ENCODE measurements around the gene OR52W1. TPM values are rescaled to one million over a fixed set of nuclear protein-coding genes. Genes with fewer than 3 reads are reported as not detected.

Gene OR52W1
- total and polyA plus RNA-seq, 2 donors (not counting 1 experiment from before 2014, with no cell fraction given), result not detected

DNA sequence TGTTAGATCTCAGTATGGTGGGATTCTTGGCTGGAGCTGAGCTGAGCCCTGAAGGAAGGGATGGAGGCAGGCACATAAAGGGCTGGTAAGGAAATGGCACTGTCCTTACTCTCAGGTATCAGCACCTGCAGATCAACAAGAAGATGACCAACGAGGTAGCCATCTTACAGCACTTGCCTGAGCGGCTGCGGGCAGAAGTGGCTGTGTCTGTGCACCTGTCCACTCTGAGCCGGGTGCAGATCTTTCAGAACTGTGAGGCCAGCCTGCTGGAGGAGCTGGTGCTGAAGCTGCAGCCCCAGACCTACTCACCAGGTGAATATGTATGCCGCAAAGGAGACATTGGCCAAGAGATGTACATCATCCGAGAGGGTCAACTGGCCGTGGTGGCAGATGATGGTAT lies 42.3 kb downstream of the OR52W1 start:
- no peak for TF ChIP-seq EZH2 (IDR thresholded peaks at IDR 0.05; ENCODE audit: borderline replicate concordance, insufficient read depth, low read depth, low read length, poor library complexity, severe bottlenecking)
- TF ChIP-seq, protein P1, sequence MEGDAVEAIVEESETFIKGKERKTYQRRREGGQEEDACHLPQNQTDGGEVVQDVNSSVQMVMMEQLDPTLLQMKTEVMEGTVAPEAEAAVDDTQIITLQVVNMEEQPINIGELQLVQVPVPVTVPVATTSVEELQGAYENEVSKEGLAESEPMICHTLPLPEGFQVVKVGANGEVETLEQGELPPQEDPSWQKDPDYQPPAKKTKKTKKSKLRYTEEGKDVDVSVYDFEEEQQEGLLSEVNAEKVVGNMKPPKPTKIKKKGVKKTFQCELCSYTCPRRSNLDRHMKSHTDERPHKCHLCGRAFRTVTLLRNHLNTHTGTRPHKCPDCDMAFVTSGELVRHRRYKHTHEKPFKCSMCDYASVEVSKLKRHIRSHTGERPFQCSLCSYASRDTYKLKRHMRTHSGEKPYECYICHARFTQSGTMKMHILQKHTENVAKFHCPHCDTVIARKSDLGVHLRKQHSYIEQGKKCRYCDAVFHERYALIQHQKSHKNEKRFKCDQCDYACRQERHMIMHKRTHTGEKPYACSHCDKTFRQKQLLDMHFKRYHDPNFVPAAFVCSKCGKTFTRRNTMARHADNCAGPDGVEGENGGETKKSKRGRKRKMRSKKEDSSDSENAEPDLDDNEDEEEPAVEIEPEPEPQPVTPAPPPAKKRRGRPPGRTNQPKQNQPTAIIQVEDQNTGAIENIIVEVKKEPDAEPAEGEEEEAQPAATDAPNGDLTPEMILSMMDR (IDR thresholded peaks at IDR 0.05), result no peak
- H4K20me1 ChIP-seq (ENCODE audit: control insufficient read depth, insufficient read depth, low read length, poor library complexity, severe bottlenecking), result no peaks in the 10 kb centered on the region
- no peak overlapping the region for H3K4me2 ChIP-seq (replicated peaks; ENCODE audit: low read depth, low read length, poor library complexity, severe bottlenecking)
- H3K36me3 ChIP-seq (replicated peaks in 1 of 2; ENCODE audit: control extremely low read depth in 1 of 2, control insufficient read depth in 1 of 2, extremely low read depth in 1 of 2, insufficient read depth in 2 of 2, low read length in 1 of 2), result no peaks in the 10 kb centered on the region
- no peak overlapping the region for H3K9ac ChIP-seq (ENCODE audit: low read length)
- peaks cover 0 to 21% (median 4%) of the 10 kb centered on the region in 4 experiments for H3K27me3 ChIP-seq (replicated peaks in 1 of 4; ENCODE audit: control extremely low read depth in 1 of 4, control insufficient read depth in 3 of 4, insufficient read depth in 4 of 4, low read length in 3 of 4)
- intact Hi-C loops (cut with micrococcal nuclease), result no loop called here
- POLR2A ChIA-PET, result no interaction called here
- WGBS (ENCODE audit: insufficient coverage), result 93% methylated on average over 7 of the region's 7 CpGs
- no peak overlapping the region for H3K27ac ChIP-seq (ENCODE audit: low read length in 2 of 2)
- Mint-ChIP-seq H3K9me3 (ENCODE audit: insufficient read depth) (no peaks in the 10 kb centered on the region), H3K27me3 (peaks cover 35% of the 10 kb centered on the region), H3K27ac (no peak overlapping the region), H3K4me3 (no peak overlapping the region), H3K4me1 (no peaks in the 10 kb centered on the region)
- DNase-seq, result no peak
- no peaks in the 10 kb centered on the region for H3K4me1 ChIP-seq (ENCODE audit: control insufficient read depth in 2 of 2, insufficient read depth in 2 of 2, low read length in 2 of 2)
- no peak overlapping the region for H3K4me3 ChIP-seq (ENCODE audit: control extremely low read depth in 1 of 5, extremely low read depth in 1 of 5, insufficient read depth in 1 of 5, low read depth in 2 of 5, low read length in 4 of 5)
- no peaks in the 10 kb centered on the region for H3K79me2 ChIP-seq (ENCODE audit: control insufficient read depth, insufficient read depth, low read length)
- CTCF ChIA-PET, result no interaction called here
- no peak overlapping the region for H2AFZ ChIP-seq (ENCODE audit: insufficient read depth, low read depth, low read length, poor library complexity, severe bottlenecking)
- no peak for ATAC-seq (ENCODE audit: low read depth)
- H3K9me3 ChIP-seq (ENCODE audit: control extremely low read depth in 1 of 3, control insufficient read depth in 2 of 3, insufficient read depth in 1 of 3, low read length in 2 of 3), result no peaks in the 10 kb centered on the region

DNA sequence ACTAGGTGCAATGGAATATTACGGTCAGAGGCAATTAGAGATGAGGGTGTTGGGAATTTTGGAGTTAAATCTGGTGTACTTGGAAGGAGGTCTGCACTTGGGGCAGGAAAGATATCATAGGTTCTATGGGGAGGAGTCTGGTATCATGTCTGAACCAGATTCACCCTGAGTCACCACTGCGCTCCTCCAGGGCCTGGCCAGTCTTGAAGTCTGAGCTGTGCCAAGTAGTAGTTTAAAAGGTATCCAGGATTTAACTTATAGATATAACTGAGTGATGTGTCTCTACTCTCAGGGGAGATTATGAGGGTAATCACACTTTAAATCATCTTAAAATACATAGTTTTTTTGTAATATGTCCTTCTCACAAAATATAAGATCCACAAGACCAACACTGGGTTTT lies 46.5 kb downstream of the OR52W1 start:
- Mint-ChIP-seq H3K27me3 (peaks cover 35% of the 10 kb centered on the region), H3K9me3 (ENCODE audit: insufficient read depth) (no peaks in the 10 kb centered on the region), H3K4me3 (no peak overlapping the region), H3K4me1 (no peaks in the 10 kb centered on the region), H3K27ac (no peak overlapping the region)
- Histone ChIP-seq H2AFZ (ENCODE audit: insufficient read depth, low read depth, low read length, poor library complexity, severe bottlenecking) (no peak overlapping the region), H3K9ac (ENCODE audit: low read length) (no peak overlapping the region), H3K4me2 (replicated peaks; ENCODE audit: low read depth, low read length, poor library complexity, severe bottlenecking) (no peak overlapping the region), H3K27ac (ENCODE audit: low read length in 2 of 2) (no peak overlapping the region), H3K9me3 (ENCODE audit: control extremely low read depth in 1 of 3, control insufficient read depth in 2 of 3, insufficient read depth in 1 of 3, low read length in 2 of 3) (peaks cover 0 to 3% (median 0%) of the 10 kb centered on the region in 3 donors), H3K4me3 (ENCODE audit: control extremely low read depth in 1 of 5, extremely low read depth in 1 of 5, insufficient read depth in 1 of 5, low read depth in 2 of 5, low read length in 4 of 5) (no peak overlapping the region), H3K36me3 (replicated peaks in 1 of 2; ENCODE audit: control extremely low read depth in 1 of 2, control insufficient read depth in 1 of 2, extremely low read depth in 1 of 2, insufficient read depth in 2 of 2, low read length in 1 of 2) (no peaks in the 10 kb centered on the region), H4K20me1 (ENCODE audit: control insufficient read depth, insufficient read depth, low read length, poor library complexity, severe bottlenecking) (no peaks in the 10 kb centered on the region), H3K27me3 (replicated peaks in 1 of 4; ENCODE audit: control extremely low read depth in 1 of 4, control insufficient read depth in 3 of 4, insufficient read depth in 4 of 4, low read length in 3 of 4) (peaks cover 0 to 5% (median 2%) of the 10 kb centered on the region in 4 experiments), H3K79me2 (ENCODE audit: control insufficient read depth, insufficient read depth, low read length) (no peaks in the 10 kb centered on the region), H3K4me1 (ENCODE audit: control insufficient read depth in 2 of 2, insufficient read depth in 2 of 2, low read length in 2 of 2) (no peaks in the 10 kb centered on the region)
- ChIA-PET CTCF (no interaction called here), POLR2A (no interaction called here)
- intact Hi-C loops (cut with micrococcal nuclease), result no loop called here
- DNase-seq (no peak), ATAC-seq (ENCODE audit: low read depth) (no peak)
- WGBS (ENCODE audit: insufficient coverage), result 95% methylated on average over 2 of the region's 2 CpGs
- no peak for TF ChIP-seq EZH2 (IDR thresholded peaks at IDR 0.05; ENCODE audit: borderline replicate concordance, insufficient read depth, low read depth, low read length, poor library complexity, severe bottlenecking)
- TF ChIP-seq, protein P1 (IDR thresholded peaks at IDR 0.05), result no peak
